Muscle layer of duodenum (tissue), 2 donors: ENCODE data around the gene HHATL.
"Not testable (repeated sequence)": the region's sequence is repeated elsewhere in the genome, so short reads cannot be mapped to it uniquely, and the experiment has no call there.

Experiments
- H3K27ac ChIP-seq: one replicate; pipeline ENCODE4 v1.7.0; 2013; ENCODE audit warnings: mild to moderate bottlenecking, low read length
- H3K27me3 ChIP-seq: one replicate; pipeline ENCODE4 v1.7.0; 2013; ENCODE audit warnings: low read depth, mild to moderate bottlenecking, control low read depth, low read length
- H3K36me3 ChIP-seq, 2 donors: one replicate each; pipeline ENCODE4 v1.7.0; 2013; ENCODE audit warnings: low read length in 2 of 2, control low read depth in 1 of 2, mild to moderate bottlenecking in 1 of 2; ENCODE audit not compliant: insufficient read depth in 2 of 2, control insufficient read depth in 1 of 2
- H3K4me1 ChIP-seq, 2 donors: one replicate each; pipeline ENCODE4 v1.7.0; 2013; ENCODE audit warnings: low read length in 2 of 2, mild to moderate bottlenecking in 2 of 2, control low read depth in 1 of 2, moderate library complexity in 1 of 2; ENCODE audit not compliant: insufficient read depth in 2 of 2, control insufficient read depth in 1 of 2
- H3K4me3 ChIP-seq, 2 donors: one replicate each; pipeline ENCODE4 v1.7.0; 2013; ENCODE audit warnings: low read length in 2 of 2, low read depth in 1 of 2, mild to moderate bottlenecking in 1 of 2
- H3K9me3 ChIP-seq, 2 donors: one replicate each; pipeline ENCODE4 v1.7.0; 2013; ENCODE audit warnings: low read length in 2 of 2, control low read depth in 1 of 2, mild to moderate bottlenecking in 1 of 2; ENCODE audit not compliant: control insufficient read depth in 1 of 2
- donor health status: healthy.

Gene HHATL

GRCh38 chr3:42722442-42722841 is 19.8 kb upstream of the HHATL start:
- not testable (repeated sequence) for H3K4me1 ChIP-seq, H3K4me3 ChIP-seq, H3K27ac ChIP-seq, H3K9me3 ChIP-seq, H3K36me3 ChIP-seq, H3K27me3 ChIP-seq

GRCh38 chr3:42721690-42722089 is 19.1 kb upstream of the HHATL start:
- H3K4me3 ChIP-seq = no peak overlapping the region
- H3K4me1 ChIP-seq = no peaks in the 10 kb centered on the region
- no peak overlapping the region for H3K27ac ChIP-seq
- H3K9me3 ChIP-seq = no peaks in the 10 kb centered on the region
- H3K27me3 ChIP-seq = no peaks in the 10 kb centered on the region
- no peaks in the 10 kb centered on the region for H3K36me3 ChIP-seq

- H3K4me3 ChIP-seq = no peak overlapping the region
- H3K4me1 ChIP-seq = no peaks in the 10 kb centered on the region
- H3K27me3 ChIP-seq = no peaks in the 10 kb centered on the region
- H3K9me3 ChIP-seq = no peaks in the 10 kb centered on the region
- no peaks in the 10 kb centered on the region for H3K36me3 ChIP-seq
- no peak overlapping the region for H3K27ac ChIP-seq
Measured at GRCh38 chr3:42720126-42720525, 17.5 kb upstream of the HHATL start.

GRCh38 chr3:42719002-42719401 is 16.4 kb upstream of the HHATL start:
- Histone ChIP-seq H3K36me3 (no peaks in the 10 kb centered on the region), H3K4me1 (no peaks in the 10 kb centered on the region), H3K4me3 (no peak overlapping the region), H3K27ac (no peak overlapping the region), H3K27me3 (no peaks in the 10 kb centered on the region), H3K9me3 (no peaks in the 10 kb centered on the region)

- H3K4me1 ChIP-seq = no peaks in the 10 kb centered on the region
- no peaks in the 10 kb centered on the region for H3K36me3 ChIP-seq
- H3K9me3 ChIP-seq = no peaks in the 10 kb centered on the region
- no peak overlapping the region for H3K27ac ChIP-seq
- no peak overlapping the region for H3K4me3 ChIP-seq
- no peaks in the 10 kb centered on the region for H3K27me3 ChIP-seq
Measured at GRCh38 chr3:42718338-42718737, 15.7 kb upstream of the HHATL start.

- H3K36me3 ChIP-seq = no peaks in the 10 kb centered on the region
- no peaks in the 10 kb centered on the region for H3K9me3 ChIP-seq
- no peaks in the 10 kb centered on the region for H3K27me3 ChIP-seq
- H3K4me3 ChIP-seq = no peak overlapping the region
- H3K27ac ChIP-seq = no peak overlapping the region
- no peaks in the 10 kb centered on the region for H3K4me1 ChIP-seq
Measured at GRCh38 chr3:42717306-42717705, 14.7 kb upstream of the HHATL start.

GRCh38 chr3:42714171-42714852 is 11.7 kb upstream of the HHATL start:
- Histone ChIP-seq H3K4me1 (no peaks in the 10 kb centered on the region), H3K4me3 (no peak overlapping the region), H3K27ac (no peak overlapping the region), H3K27me3 (no peaks in the 10 kb centered on the region), H3K9me3 (no peaks in the 10 kb centered on the region), H3K36me3 (no peaks in the 10 kb centered on the region)

GRCh38 chr3:42713747-42714146 is 11.1 kb upstream of the HHATL start:
- Histone ChIP-seq H3K36me3 (no peaks in the 10 kb centered on the region), H3K4me3 (no peak overlapping the region), H3K27me3 (no peaks in the 10 kb centered on the region), H3K27ac (no peak overlapping the region), H3K4me1 (no peaks in the 10 kb centered on the region), H3K9me3 (no peaks in the 10 kb centered on the region)

- H3K27ac ChIP-seq = no peak overlapping the region
- H3K27me3 ChIP-seq = no peaks in the 10 kb centered on the region
- no peaks in the 10 kb centered on the region for H3K9me3 ChIP-seq
- H3K36me3 ChIP-seq = no peaks in the 10 kb centered on the region
- H3K4me3 ChIP-seq = no peak overlapping the region
- H3K4me1 ChIP-seq = no peaks in the 10 kb centered on the region
Measured at GRCh38 chr3:42712688-42713372, 10.2 kb upstream of the HHATL start.

- no peaks in the 10 kb centered on the region for H3K4me1 ChIP-seq
- no peaks in the 10 kb centered on the region for H3K9me3 ChIP-seq
- H3K27me3 ChIP-seq = no peaks in the 10 kb centered on the region
- H3K36me3 ChIP-seq = no peaks in the 10 kb centered on the region
- no peak overlapping the region for H3K4me3 ChIP-seq
- no peak overlapping the region for H3K27ac ChIP-seq
Measured at GRCh38 chr3:42712344-42712648, 9.7 kb upstream of the HHATL start.

GRCh38 chr3:42711491-42712343 is 9.1 kb upstream of the HHATL start:
- H3K4me3 ChIP-seq = no peak overlapping the region
- H3K36me3 ChIP-seq = no peaks in the 10 kb centered on the region
- H3K4me1 ChIP-seq = no peaks in the 10 kb centered on the region
- no peaks in the 10 kb centered on the region for H3K27me3 ChIP-seq
- H3K9me3 ChIP-seq = no peaks in the 10 kb centered on the region
- no peak overlapping the region for H3K27ac ChIP-seq
